Skin of body (tissue), 2 donors: ENCODE data around the gene AGBL3. TPM values are rescaled to one million over a fixed set of nuclear protein-coding genes. Genes with fewer than 3 reads are reported as not detected.

ENCODE experiments used
- DNase-seq: peaks from one replicate; lab custom pipeline; 2025; lab: John Stamatoyannopoulos, UW
- total RNA-seq: library from RNA; depleted of rRNA; stranded (reverse); fragments of >200 nt; gene quantifications from one replicate; pipeline ENCODE4 v1.2.3, GENCODE V29; 2014

Gene AGBL3
- 2.0 TPM for total RNA-seq

GRCh38 chr7:134986363-134987251 lies at the start of gene AGBL3:
AGBL3 (plus strand) TSS chr7:134986508; CDS start chr7:134987934, 1,426 bp downstream.
- DNase-seq: peak; percentile 95

GRCh38 chr7:134936893-134937510 lies 49.3 kb upstream of the AGBL3 start:
- DNase-seq: no peak

GRCh38 chr7:134938141-134938540 lies 48.2 kb upstream of the AGBL3 start:
- DNase-seq: no peak

- no peak for DNase-seq
These were observed 47.2 kb upstream of the AGBL3 start for GRCh38 chr7:134939136-134939535.

- no peak for DNase-seq
These were observed 45.6 kb upstream of the AGBL3 start for GRCh38 chr7:134940729-134941128.

- no peak for DNase-seq
These were observed 45.0 kb upstream of the AGBL3 start for GRCh38 chr7:134941185-134941900.

DNA sequence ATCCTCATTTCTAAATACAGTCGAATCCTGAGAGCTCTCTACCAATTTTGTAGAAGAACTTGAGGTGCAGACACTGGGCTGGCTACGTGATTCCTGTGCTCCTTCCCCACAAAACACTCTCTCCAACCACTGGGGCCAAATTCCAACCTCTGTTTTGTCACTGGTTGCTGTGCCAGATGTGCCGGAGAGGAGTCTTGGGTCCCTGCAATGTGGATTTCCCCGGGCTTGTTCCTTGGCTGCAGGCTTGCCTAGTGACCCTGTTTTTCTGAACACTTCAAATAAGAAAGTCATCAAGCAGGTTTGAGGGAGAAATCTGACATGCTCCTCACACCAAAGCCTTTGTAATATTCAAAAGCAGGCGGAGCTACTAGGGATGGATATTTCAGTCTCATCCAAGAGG lies 44.4 kb upstream of the AGBL3 start:
- DNase-seq: no peak

GRCh38 chr7:134942690-134943466 lies 43.4 kb upstream of the AGBL3 start:
- DNase-seq: no peak

DNA sequence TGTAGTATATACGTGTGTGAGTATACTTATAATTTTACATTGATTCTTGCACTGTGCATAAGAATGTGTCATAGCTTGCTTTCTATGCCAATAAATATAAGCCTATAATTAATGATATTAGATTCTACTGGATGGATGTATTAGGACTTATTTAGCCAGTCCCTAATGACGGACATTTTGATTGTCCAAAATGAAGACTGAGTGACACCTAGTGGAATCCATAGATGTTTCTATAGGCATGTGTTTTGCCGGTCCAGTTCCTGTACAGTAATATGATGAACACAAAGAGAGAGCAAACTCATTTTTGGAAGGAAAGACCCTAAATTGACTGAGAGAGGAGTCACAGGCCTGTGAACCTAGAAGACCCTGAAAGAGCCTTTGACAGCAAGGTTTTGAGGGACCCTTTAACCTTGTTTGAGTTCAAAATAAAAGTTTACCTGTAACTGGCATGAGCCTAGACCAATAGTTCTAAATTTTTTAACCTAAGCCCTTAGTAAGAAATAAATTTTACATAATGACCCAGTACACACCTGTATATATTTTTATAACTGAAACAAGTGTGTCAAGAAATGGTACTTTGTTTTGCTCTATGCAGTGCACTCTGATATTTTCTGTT lies 42.4 kb upstream of the AGBL3 start:
- DNase-seq: peak; percentile 37

GRCh38 chr7:134945691-134946090 lies 40.6 kb upstream of the AGBL3 start:
- DNase-seq: no peak

DNA sequence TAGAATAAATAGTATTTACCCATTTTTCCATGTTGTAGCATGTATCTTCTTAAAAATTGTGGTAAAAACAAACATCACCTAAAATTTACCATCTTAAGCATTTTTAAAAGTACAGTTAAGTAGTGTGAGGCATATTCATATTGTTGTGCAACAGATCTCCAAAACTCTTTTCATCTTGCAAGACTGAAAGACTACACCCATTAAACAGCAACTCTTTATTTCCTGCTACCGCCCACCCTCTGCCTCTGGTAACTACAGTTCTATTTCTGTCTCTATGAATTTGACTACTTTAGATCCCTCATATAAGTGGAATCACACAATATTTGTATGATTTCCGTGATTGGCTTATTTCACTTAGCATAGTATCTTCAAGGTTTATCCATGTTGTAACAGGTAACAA lies 40.0 kb upstream of the AGBL3 start:
- no peak for DNase-seq

DNA sequence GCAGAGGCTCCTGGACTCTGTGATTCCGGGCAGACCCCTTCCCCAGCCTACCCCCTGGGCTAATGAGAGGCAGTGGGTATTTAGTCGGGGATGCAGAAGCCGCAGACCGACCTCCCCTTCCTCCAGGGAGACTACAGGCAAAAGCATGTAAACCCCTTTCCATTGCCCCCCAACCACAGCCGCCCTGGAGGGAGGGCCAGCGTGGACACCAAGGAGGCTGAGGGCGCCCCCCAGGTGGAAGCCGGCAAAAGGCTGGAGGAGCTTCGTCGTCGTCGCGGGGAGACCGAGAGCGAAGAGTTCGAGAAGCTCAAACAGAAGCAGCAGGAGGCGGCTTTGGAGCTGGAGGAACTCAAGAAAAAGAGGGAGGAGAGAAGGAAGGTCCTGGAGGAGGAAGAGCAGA lies 39.0 kb upstream of the AGBL3 start:
- DNase-seq: no peak

DNA sequence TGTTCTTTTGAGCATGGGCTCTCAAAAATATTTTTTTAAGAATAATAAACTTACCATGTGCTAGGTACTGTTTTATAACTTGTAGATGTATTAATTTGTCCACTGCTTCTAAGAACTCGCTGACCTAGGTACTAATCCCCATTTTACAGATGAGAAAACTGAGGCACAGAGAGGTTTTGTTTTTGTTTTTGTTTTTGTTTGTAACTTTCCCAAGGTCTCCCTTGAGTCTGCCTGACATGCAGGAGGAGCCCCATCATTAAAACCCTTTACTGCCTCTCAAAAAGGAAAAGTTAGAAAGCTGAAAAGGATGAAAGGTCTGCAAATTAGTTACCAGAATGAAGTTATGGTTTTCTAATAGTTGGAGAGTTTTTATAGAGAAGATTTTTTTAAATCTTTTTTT lies 38.5 kb upstream of the AGBL3 start:
- no peak for DNase-seq

GRCh38 chr7:134948246-134948645 lies 38.1 kb upstream of the AGBL3 start:
- no peak for DNase-seq

GRCh38 chr7:134948736-134949135 lies 37.6 kb upstream of the AGBL3 start:
- no peak for DNase-seq

- DNase-seq: no peak
These were observed 37.1 kb upstream of the AGBL3 start for GRCh38 chr7:134949171-134949570.

GRCh38 chr7:134954197-134955082 lies 31.9 kb upstream of the AGBL3 start:
- no peak for DNase-seq

DNA sequence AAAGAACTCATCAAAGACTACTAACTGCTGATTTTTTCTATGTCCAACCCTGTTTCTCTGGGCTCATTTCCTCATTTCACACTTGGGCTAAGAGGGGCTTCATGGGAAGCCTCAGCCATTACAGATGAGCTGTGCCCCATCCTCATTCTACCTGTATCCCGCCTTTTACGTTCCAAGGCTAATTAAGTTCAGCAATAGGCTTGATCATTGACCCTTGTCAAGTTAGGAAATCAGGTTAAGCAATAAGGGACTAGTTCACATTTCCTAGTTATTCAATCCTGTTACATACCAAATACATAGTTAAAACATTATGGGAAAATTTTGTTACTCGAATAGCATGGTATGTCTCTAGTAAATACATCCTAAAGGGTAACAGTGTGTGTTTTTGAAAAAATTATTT lies 29.3 kb upstream of the AGBL3 start:
- no peak for DNase-seq

DNA sequence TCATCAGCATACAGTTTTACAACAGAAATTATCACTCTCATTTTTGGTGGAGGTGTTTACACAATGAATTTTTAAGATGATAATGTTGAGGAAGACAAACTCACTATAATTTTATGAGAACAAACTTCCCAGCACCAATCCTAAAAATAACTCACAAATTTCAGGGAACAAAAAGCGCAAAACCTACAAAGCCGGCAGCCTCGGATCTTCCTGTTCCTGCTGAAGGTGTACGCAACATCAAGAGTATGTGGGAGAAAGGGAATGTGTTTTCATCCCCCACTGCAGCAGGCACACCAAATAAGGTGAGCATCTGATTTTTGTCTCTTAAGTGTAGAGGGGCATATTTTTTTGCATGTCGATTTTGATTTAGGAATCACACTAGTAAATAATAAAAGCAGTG lies 26.5 kb upstream of the AGBL3 start:
- no peak for DNase-seq

GRCh38 chr7:134962270-134962780 lies 24.0 kb upstream of the AGBL3 start:
- DNase-seq: peak; percentile 17
